ENCODE data around the gene MBD5. TPM values are rescaled to one million over a fixed set of nuclear protein-coding genes. Genes with fewer than 3 reads are reported as not detected.

The MBD5 gene
- total RNA-seq, 1 donor from 2014 or later = 38.8 TPM

- H3K4me1 ChIP-seq = peaks cover 21% of the 10 kb centered on the region
- no peak overlapping the region for H3K4me2 ChIP-seq
- H3K36me3 Mint-ChIP-seq = peaks cover 1% of the 10 kb centered on the region
- no peak overlapping the region for H3K9ac ChIP-seq
- H3K9me3 Mint-ChIP-seq = no peaks in the 10 kb centered on the region
- H3K27me3 ChIP-seq = no peaks in the 10 kb centered on the region
- no peak overlapping the region for H3K4me3 ChIP-seq
- no peaks in the 10 kb centered on the region for H3K36me3 ChIP-seq
- H3K9me3 ChIP-seq (ENCODE audit: low read depth) = no peaks in the 10 kb centered on the region
- no peak for TF ChIP-seq EZH2phosphoT487 (IDR thresholded peaks at IDR 0.05)
- TF ChIP-seq EZH2 (IDR thresholded peaks at IDR 0.05) = no peak
- no peak for TF ChIP-seq CTCF (IDR thresholded peaks at IDR 0.05)
- H3K79me2 ChIP-seq (ENCODE audit: low read depth) = no peaks in the 10 kb centered on the region
- H3K4me1 Mint-ChIP-seq = peaks cover 25% of the 10 kb centered on the region
- peaks cover 9% of the 10 kb centered on the region for H3F3A ChIP-seq (ENCODE audit: low read depth)
- H3K27ac ChIP-seq = no peak overlapping the region
- DNase-seq (ENCODE audit: low spot score) = no peak
- peaks cover 24% of the 10 kb centered on the region for H4K20me1 ChIP-seq (ENCODE audit: low read depth)
- H3K27ac Mint-ChIP-seq = no peak overlapping the region
- H3K27me3 Mint-ChIP-seq (ENCODE audit: insufficient read depth, low read depth) = no peaks in the 10 kb centered on the region
- no peak overlapping the region for H3K4me3 Mint-ChIP-seq
- H2AFZ ChIP-seq (replicated peaks) = no peak overlapping the region
Measured at GRCh38 chr2:148299616-148300015, 278.7 kb downstream of the MBD5 start.

GRCh38 chr2:148300544-148300943 is 279.7 kb downstream of the MBD5 start:
- Histone ChIP-seq H3K27me3 (no peaks in the 10 kb centered on the region), H4K20me1 (ENCODE audit: low read depth) (peaks cover 24% of the 10 kb centered on the region), H3K9ac (no peak overlapping the region), H3K4me3 (no peak overlapping the region), H3K4me1 (peaks cover 21% of the 10 kb centered on the region), H3K27ac (no peak overlapping the region), H3K36me3 (no peaks in the 10 kb centered on the region), H3K79me2 (ENCODE audit: low read depth) (no peaks in the 10 kb centered on the region), H2AFZ (replicated peaks) (no peak overlapping the region), H3K4me2 (no peak overlapping the region), H3F3A (ENCODE audit: low read depth) (peaks cover 9% of the 10 kb centered on the region), H3K9me3 (ENCODE audit: low read depth) (no peaks in the 10 kb centered on the region)
- no peaks in the 10 kb centered on the region for H3K9me3 Mint-ChIP-seq
- no peaks in the 10 kb centered on the region for H3K36me3 Mint-ChIP-seq
- no peak overlapping the region for H3K27ac Mint-ChIP-seq
- TF ChIP-seq EZH2phosphoT487 (IDR thresholded peaks at IDR 0.05) = no peak
- TF ChIP-seq EZH2 (IDR thresholded peaks at IDR 0.05) = no peak
- no peak for TF ChIP-seq CTCF (IDR thresholded peaks at IDR 0.05)
- H3K4me1 Mint-ChIP-seq = peaks cover 31% of the 10 kb centered on the region
- no peak overlapping the region for H3K4me3 Mint-ChIP-seq
- H3K27me3 Mint-ChIP-seq (ENCODE audit: insufficient read depth, low read depth) = no peaks in the 10 kb centered on the region
- DNase-seq (ENCODE audit: low spot score) = no peak

- Histone ChIP-seq H3K4me1 (peaks cover 28% of the 10 kb centered on the region), H3K4me2 (no peak overlapping the region), H3F3A (ENCODE audit: low read depth) (peaks cover 9% of the 10 kb centered on the region), H3K79me2 (ENCODE audit: low read depth) (no peaks in the 10 kb centered on the region), H4K20me1 (ENCODE audit: low read depth) (peaks cover 24% of the 10 kb centered on the region), H3K9me3 (ENCODE audit: low read depth) (no peaks in the 10 kb centered on the region), H3K36me3 (no peaks in the 10 kb centered on the region), H3K4me3 (no peak overlapping the region), H2AFZ (replicated peaks) (no peak overlapping the region), H3K9ac (no peak overlapping the region), H3K27ac (no peak overlapping the region), H3K27me3 (no peaks in the 10 kb centered on the region)
- peaks cover 35% of the 10 kb centered on the region for H3K4me1 Mint-ChIP-seq
- H3K9me3 Mint-ChIP-seq = no peaks in the 10 kb centered on the region
- TF ChIP-seq CTCF (IDR thresholded peaks at IDR 0.05) (no peak), EZH2phosphoT487 (IDR thresholded peaks at IDR 0.05) (no peak), EZH2 (IDR thresholded peaks at IDR 0.05) (no peak)
- no peak overlapping the region for H3K27ac Mint-ChIP-seq
- DNase-seq (ENCODE audit: low spot score) = no peak
- no peaks in the 10 kb centered on the region for H3K27me3 Mint-ChIP-seq (ENCODE audit: insufficient read depth, low read depth)
- no peaks in the 10 kb centered on the region for H3K36me3 Mint-ChIP-seq
- H3K4me3 Mint-ChIP-seq = no peak overlapping the region
Measured at GRCh38 chr2:148301362-148301761, 280.5 kb downstream of the MBD5 start.

Measured in neural progenitor cell (in vitro differentiated cells).